CD4-positive, alpha-beta T cell (primary cell): ENCODE results near the gene BABAM2. TPM values are rescaled to one million over a fixed set of nuclear protein-coding genes. Genes with fewer than 3 reads are reported as not detected.

Experiments used
- ATAC-seq: fragments of 200-7000 bp; cut with Tn5 transposase; one replicate; pipeline ENCODE4 v1.10.0; 2022; ENCODE audit warnings: mild to moderate bottlenecking; ENCODE audit not compliant: poor library complexity
- CTCF ChIA-PET: fragments of 350-600 bp; sonication (Branson Sonifier 250); formaldehyde crosslinking; loops from one replicate; lab custom pipeline; 2021; ENCODE audit warnings: antibody characterized with exemption, inconsistent platforms; lab: Charles Lee
- POLR2A ChIA-PET: fragments of 350-600 bp; sonication (Branson Sonifier 250); formaldehyde crosslinking; loops from one replicate; lab custom pipeline; 2021; ENCODE audit warnings: antibody characterized with exemption, inconsistent platforms; lab: Charles Lee
- DNase-seq, 14 experiments: peaks; one replicate each; pipeline ENCODE4 v3.0.0-alpha.2; 2013 to 2020; ENCODE audit warnings: mixed read lengths in 2 of 14
- H3K27ac ChIP-seq, 2 donors: one replicate each; pipeline versions ENCODE4 v1.5.1 to v1.7.0; 2013; ENCODE audit warnings: low read length in 2 of 2, low read depth in 1 of 2, mild to moderate bottlenecking in 1 of 2
- H3K27me3 ChIP-seq, 2 experiments: 1 replicate in 1 of 2; 2 replicates in 1 of 2; pipeline versions ENCODE4 v1.6.1 to v1.7.0; 2013; ENCODE audit warnings: low read length in 2 of 2, control low read depth in 1 of 2, mild to moderate bottlenecking in 1 of 2, moderate library complexity in 1 of 2; ENCODE audit not compliant: insufficient read depth in 2 of 2, control insufficient read depth in 1 of 2
- H3K36me3 ChIP-seq: one replicate; pipeline ENCODE4 v1.6.1; 2013; ENCODE audit warnings: low read length, control low read depth; ENCODE audit not compliant: insufficient read depth
- H3K4me1 ChIP-seq: one replicate; pipeline ENCODE4 v1.6.1; 2013; ENCODE audit warnings: low read length, control low read depth; ENCODE audit not compliant: insufficient read depth
- H3K4me3 ChIP-seq: one replicate; pipeline ENCODE4 v1.5.1; 2013; ENCODE audit warnings: mild to moderate bottlenecking, low read length, moderate library complexity
- H3K9me3 ChIP-seq, 2 experiments: 1 replicate in 1 of 2; 2 replicates in 1 of 2; pipeline versions ENCODE4 v1.6.1 to v1.7.0; 2013; ENCODE audit warnings: low read length in 2 of 2, mild to moderate bottlenecking in 2 of 2, control low read depth in 1 of 2, moderate library complexity in 1 of 2; ENCODE audit not compliant: control insufficient read depth in 1 of 2, insufficient read depth in 1 of 2
- H3K27ac Mint-ChIP-seq: one replicate; pipeline ENCODE4 v1.8.0; 2020; ENCODE audit warnings: mixed read lengths
- H3K27me3 Mint-ChIP-seq: one replicate; pipeline ENCODE4 v1.8.0; 2021; ENCODE audit warnings: mixed read lengths
- H3K36me3 Mint-ChIP-seq: one replicate; pipeline ENCODE4 v1.8.0; 2021; ENCODE audit warnings: low read depth, mixed read lengths
- H3K4me1 Mint-ChIP-seq: one replicate; pipeline ENCODE4 v1.8.0; 2021; ENCODE audit warnings: low read depth, mixed read lengths
- H3K4me3 Mint-ChIP-seq: one replicate; pipeline ENCODE4 v1.8.0; 2020; ENCODE audit warnings: mild to moderate bottlenecking, mixed read lengths
- H3K9me3 Mint-ChIP-seq: one replicate; pipeline ENCODE4 v1.8.0; 2020; ENCODE audit warnings: mixed read lengths
- intact Hi-C, 2 experiments: fragments of 100-400 bp; cut with DNase I in 1 of 2; cut with micrococcal nuclease in 1 of 2; formaldehyde crosslinking; loops; one replicate each; pipeline versions ENCODE4 v1.15.1 to v1.9.0; 2023 to 2025; cut with DNase I, micrococcal nuclease
- total RNA-seq, 174 experiments: library from RNA in 2 of 174; stranded (reverse) in 2 of 174; gene quantifications; one replicate each; pipeline ENCODE4 v1.2.3 and lab custom pipeline; 2021 to 2026
- TF ChIP-seq, protein P1 (sequence below): fragments of 200-600 bp; IDR thresholded peaks from one replicate; pipeline ENCODE4 v1.8.0; 2022; ENCODE audit warnings: antibody characterized with exemption, mild to moderate bottlenecking

BABAM2 gene
- total RNA-seq, 2 experiments from 2014 or later, result 29.2 to 32.8 TPM

DNA sequence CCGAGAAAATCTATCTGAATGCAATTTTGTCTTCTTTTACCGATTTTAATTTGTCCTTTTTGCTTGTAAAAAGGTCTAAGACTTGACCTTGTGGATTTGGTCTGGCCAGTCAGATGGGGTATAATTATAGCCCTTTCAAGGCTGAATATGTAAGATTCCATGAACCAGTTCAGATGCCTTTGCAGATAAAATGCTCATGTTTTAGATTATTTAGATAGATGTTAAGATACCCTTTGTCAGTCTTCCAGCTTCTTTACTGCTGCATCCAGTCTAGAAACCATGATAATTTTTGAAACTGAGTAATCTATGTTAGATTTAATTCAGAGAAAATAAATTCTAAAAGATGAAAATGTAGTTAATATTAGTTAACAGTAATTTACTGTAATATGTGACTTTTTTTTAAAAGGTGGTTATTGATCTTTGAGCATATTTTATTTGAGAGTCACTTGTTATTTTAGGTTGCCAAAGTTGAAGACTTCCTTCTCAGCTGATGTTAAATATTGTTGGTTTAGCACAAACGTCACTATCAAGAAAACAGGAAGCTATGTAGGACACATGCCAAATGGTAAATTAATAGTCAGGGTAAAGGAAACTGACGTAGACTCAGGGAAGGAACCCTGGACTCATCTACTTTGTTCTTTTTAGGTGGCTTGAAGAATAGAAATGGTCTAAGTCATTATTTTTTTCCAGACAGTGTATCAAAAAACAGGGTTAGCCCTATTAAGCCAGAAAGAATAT lies 29.8 kb downstream of the BABAM2 start:
- POLR2A ChIA-PET, result interaction anchor here (1.7 kb wide), 1 partner anchor 30 kb away, joined by 10 read pairs; the partner anchor contains the start of genes BABAM2 and RBKS
- H3K4me3 Mint-ChIP-seq, result no peak overlapping the region

DNA sequence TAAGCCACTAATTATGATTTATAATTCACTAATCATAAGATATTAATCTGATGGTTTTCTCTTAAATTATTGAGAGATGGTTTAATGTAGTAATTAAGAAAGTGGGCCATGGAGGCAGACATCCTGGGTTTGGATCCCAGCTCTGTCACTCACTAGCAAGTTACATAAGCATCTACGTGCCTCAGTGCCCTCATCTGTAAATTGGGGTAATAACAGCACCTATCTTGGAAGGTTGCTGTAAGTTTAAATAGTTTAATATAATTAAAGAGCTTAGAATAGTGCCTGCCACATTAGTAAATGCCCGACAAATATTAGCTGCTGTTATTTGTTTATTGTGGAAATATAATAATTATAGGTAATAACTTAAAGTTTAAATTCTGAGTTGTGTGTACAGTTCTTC lies 30.9 kb downstream of the BABAM2 start:
- no peaks in the 10 kb centered on the region for H3K27me3 Mint-ChIP-seq
- no peak overlapping the region for H3K27ac Mint-ChIP-seq
- peaks cover 52% of the 10 kb centered on the region for H3K4me1 Mint-ChIP-seq
- H3K4me1 ChIP-seq, result no peaks in the 10 kb centered on the region
- ATAC-seq (no peak), DNase-seq (no peak)
- H3K9me3 Mint-ChIP-seq, result no peaks in the 10 kb centered on the region
- H3K27me3 ChIP-seq, result no peaks in the 10 kb centered on the region
- H3K4me3 Mint-ChIP-seq, result no peak overlapping the region
- ChIA-PET CTCF (interaction anchor here (1.7 kb wide), 1 partner anchor 29 kb away, joined by 5 read pairs; no protein-coding TSS in a partner anchor), POLR2A (interaction anchor here (1.7 kb wide), 1 partner anchor 31 kb away, joined by 10 read pairs; the partner anchor contains the start of genes BABAM2 and RBKS)
- peaks cover 0 to 4% of the 10 kb centered on the region in 2 experiments for H3K9me3 ChIP-seq
- H3K36me3 Mint-ChIP-seq, result peaks cover 36% of the 10 kb centered on the region
- no peak overlapping the region for H3K27ac ChIP-seq
- H3K36me3 ChIP-seq, result no peaks in the 10 kb centered on the region
- intact Hi-C loops, result no loop called here
- no peak overlapping the region for H3K4me3 ChIP-seq
- TF ChIP-seq, protein P1, sequence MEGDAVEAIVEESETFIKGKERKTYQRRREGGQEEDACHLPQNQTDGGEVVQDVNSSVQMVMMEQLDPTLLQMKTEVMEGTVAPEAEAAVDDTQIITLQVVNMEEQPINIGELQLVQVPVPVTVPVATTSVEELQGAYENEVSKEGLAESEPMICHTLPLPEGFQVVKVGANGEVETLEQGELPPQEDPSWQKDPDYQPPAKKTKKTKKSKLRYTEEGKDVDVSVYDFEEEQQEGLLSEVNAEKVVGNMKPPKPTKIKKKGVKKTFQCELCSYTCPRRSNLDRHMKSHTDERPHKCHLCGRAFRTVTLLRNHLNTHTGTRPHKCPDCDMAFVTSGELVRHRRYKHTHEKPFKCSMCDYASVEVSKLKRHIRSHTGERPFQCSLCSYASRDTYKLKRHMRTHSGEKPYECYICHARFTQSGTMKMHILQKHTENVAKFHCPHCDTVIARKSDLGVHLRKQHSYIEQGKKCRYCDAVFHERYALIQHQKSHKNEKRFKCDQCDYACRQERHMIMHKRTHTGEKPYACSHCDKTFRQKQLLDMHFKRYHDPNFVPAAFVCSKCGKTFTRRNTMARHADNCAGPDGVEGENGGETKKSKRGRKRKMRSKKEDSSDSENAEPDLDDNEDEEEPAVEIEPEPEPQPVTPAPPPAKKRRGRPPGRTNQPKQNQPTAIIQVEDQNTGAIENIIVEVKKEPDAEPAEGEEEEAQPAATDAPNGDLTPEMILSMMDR, result no peak

More for the DNA sequence above, 29.8 kb downstream of the BABAM2 start:
- intact Hi-C loops, result loop anchor here in 1 of 2 experiments (1.0 kb wide), 1 partner anchor 29 kb away; no protein-coding TSS in a partner anchor
- Histone ChIP-seq H3K9me3 (peaks cover 0 to 4% of the 10 kb centered on the region in 2 experiments), H3K4me1 (no peaks in the 10 kb centered on the region), H3K4me3 (no peak overlapping the region), H3K27ac (peak overlapping the region in 1 of 2 donors; percentile 23), H3K36me3 (no peaks in the 10 kb centered on the region), H3K27me3 (no peaks in the 10 kb centered on the region)
- CTCF ChIA-PET, result interaction anchor here (0.8 to 1.7 kb wide), 2 partner anchors 8 to 28 kb away, joined by 3 to 5 read pairs; no protein-coding TSS in a partner anchor
- TF ChIP-seq, protein P1, result no peak
- Mint-ChIP-seq H3K36me3 (peaks cover 26% of the 10 kb centered on the region), H3K27me3 (no peaks in the 10 kb centered on the region), H3K27ac (peak overlapping the region; percentile 73), H3K4me1 (peaks cover 42% of the 10 kb centered on the region), H3K9me3 (no peaks in the 10 kb centered on the region)
- peak in 3 of 14 experiments; percentile 75 to 84 (median 80) for DNase-seq
- peak; percentile 96 for ATAC-seq

DNA sequence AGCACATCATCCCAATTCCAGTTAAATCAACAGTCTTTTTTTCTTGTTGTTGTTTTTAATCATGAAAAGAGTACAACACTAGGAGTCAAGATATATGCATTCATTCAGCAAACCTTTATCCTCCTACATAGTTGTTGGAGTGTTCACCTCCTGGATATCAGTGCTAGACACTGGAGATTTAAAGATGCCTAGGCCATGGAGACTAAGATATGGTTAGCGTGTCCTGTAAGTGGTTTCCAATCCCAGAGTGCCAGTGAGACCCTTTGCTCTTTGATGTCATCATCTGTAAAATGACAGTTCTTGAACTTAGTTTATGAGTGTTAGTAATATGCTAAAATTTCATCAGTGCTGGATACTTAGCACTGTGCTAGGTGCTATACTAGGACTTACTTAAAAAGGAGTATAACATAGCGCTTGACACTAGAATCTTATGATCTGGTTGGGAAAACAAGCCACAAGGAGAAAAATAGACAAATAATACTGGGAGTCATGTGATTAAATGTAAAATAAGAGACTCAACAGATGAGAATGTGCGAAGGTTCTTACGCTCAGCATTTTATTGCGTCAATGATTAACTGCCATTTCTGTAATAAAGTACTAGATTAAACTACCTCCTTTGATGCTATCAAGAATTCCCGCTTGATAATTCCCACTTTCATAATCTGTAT lies 31.5 kb downstream of the BABAM2 start:
- Mint-ChIP-seq H3K4me3 (no peak overlapping the region), H3K36me3 (peaks cover 42% of the 10 kb centered on the region), H3K9me3 (no peaks in the 10 kb centered on the region), H3K27ac (no peak overlapping the region), H3K4me1 (peaks cover 55% of the 10 kb centered on the region), H3K27me3 (no peaks in the 10 kb centered on the region)
- intact Hi-C loops, result no loop called here
- CTCF ChIA-PET, result interaction anchor here (1.7 kb wide), 1 partner anchor 30 kb away, joined by 5 read pairs; no protein-coding TSS in a partner anchor
- TF ChIP-seq, protein P1, result no peak
- POLR2A ChIA-PET, result no interaction called here
- DNase-seq, result no peak
- Histone ChIP-seq H3K27ac (no peak overlapping the region), H3K27me3 (no peaks in the 10 kb centered on the region), H3K4me1 (no peaks in the 10 kb centered on the region), H3K9me3 (peaks cover 0 to 1% of the 10 kb centered on the region in 2 experiments), H3K4me3 (no peak overlapping the region), H3K36me3 (no peaks in the 10 kb centered on the region)
- no peak for ATAC-seq
